GM12878 (cell line): ENCODE results near the gene CDCA3.

Source experiments
- IKZF1 ChIP-seq: fragments of 450-650 bp; conservative IDR thresholded peaks from 2 replicates; pipeline ENCODE4 v1.6.1; 2017; ENCODE audit warnings: antibody characterized with exemption, mild to moderate bottlenecking
- TF ChIP-seq, protein P1 (sequence below), 3 experiments: IDR thresholded peaks in 2 of 3; conservative IDR thresholded peaks in 1 of 3; 2 replicates each; pipeline ENCODE4 v1.5.1; 2011; ENCODE audit warnings: low read depth in 3 of 3, low read length in 3 of 3, mild to moderate bottlenecking in 3 of 3, control low read depth in 2 of 3, moderate library complexity in 2 of 3, inconsistent platforms in 1 of 3, mixed read lengths in 1 of 3; ENCODE audit not compliant: control insufficient read depth in 2 of 3, insufficient read depth in 1 of 3; ENCODE audit errors: extremely low read depth in 1 of 3
- TF ChIP-seq, protein P2 (sequence below): fragments of 450-650 bp; formaldehyde crosslinking; IDR thresholded peaks from 2 replicates; pipeline ENCODE4 v1.5.0; 2022; ENCODE audit warnings: mild to moderate bottlenecking, missing genetic modification characterization
- TF ChIP-seq, protein P3 (sequence below): IDR thresholded peaks from 2 replicates; pipeline ENCODE4 v1.6.1; 2011; ENCODE audit warnings: mild to moderate bottlenecking, low read depth, low read length, moderate library complexity; ENCODE audit not compliant: insufficient replicate concordance

DNA sequence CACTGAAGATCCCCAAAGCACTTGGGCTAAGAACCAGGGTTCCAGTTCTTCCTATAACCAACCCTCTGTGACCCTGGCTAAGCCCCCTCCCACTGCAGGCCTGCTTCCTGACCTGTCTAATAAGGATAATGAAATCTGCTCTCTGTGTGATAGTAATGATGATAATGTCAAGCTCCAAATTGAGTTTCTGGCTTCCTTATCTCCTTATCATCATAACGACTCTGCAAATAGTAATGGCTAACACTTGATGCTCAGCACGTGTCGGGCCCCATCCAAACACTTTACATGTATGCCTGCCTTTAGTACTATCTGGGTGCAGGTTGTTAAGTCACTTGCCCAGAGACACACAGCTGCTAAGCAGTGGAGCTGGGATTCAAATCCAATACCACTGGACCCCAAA lies 34.5 kb downstream of the CDCA3 start:
- no peak for TF ChIP-seq IKZF1
- TF ChIP-seq, protein P1, sequence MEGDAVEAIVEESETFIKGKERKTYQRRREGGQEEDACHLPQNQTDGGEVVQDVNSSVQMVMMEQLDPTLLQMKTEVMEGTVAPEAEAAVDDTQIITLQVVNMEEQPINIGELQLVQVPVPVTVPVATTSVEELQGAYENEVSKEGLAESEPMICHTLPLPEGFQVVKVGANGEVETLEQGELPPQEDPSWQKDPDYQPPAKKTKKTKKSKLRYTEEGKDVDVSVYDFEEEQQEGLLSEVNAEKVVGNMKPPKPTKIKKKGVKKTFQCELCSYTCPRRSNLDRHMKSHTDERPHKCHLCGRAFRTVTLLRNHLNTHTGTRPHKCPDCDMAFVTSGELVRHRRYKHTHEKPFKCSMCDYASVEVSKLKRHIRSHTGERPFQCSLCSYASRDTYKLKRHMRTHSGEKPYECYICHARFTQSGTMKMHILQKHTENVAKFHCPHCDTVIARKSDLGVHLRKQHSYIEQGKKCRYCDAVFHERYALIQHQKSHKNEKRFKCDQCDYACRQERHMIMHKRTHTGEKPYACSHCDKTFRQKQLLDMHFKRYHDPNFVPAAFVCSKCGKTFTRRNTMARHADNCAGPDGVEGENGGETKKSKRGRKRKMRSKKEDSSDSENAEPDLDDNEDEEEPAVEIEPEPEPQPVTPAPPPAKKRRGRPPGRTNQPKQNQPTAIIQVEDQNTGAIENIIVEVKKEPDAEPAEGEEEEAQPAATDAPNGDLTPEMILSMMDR (IDR thresholded peaks at IDR 0.05 in 2 of 3, conservative IDR thresholded peaks at IDR 0.05 in 1 of 3; ENCODE audit: control insufficient read depth in 2 of 3, extremely low read depth in 1 of 3, insufficient read depth in 1 of 3, low read depth in 3 of 3, low read length in 3 of 3): no peak
- TF ChIP-seq, protein P2, sequence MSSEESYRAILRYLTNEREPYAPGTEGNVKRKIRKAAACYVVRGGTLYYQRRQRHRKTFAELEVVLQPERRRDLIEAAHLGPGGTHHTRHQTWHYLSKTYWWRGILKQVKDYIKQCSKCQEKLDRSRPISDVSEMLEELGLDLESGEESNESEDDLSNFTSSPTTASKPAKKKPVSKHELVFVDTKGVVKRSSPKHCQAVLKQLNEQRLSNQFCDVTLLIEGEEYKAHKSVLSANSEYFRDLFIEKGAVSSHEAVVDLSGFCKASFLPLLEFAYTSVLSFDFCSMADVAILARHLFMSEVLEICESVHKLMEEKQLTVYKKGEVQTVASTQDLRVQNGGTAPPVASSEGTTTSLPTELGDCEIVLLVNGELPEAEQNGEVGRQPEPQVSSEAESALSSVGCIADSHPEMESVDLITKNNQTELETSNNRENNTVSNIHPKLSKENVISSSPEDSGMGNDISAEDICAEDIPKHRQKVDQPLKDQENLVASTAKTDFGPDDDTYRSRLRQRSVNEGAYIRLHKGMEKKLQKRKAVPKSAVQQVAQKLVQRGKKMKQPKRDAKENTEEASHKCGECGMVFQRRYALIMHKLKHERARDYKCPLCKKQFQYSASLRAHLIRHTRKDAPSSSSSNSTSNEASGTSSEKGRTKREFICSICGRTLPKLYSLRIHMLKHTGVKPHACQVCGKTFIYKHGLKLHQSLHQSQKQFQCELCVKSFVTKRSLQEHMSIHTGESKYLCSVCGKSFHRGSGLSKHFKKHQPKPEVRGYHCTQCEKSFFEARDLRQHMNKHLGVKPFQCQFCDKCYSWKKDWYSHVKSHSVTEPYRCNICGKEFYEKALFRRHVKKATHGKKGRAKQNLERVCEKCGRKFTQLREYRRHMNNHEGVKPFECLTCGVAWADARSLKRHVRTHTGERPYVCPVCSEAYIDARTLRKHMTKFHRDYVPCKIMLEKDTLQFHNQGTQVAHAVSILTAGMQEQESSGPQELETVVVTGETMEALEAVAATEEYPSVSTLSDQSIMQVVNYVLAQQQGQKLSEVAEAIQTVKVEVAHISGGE (CRISPR knock-in tag): no peak
- TF ChIP-seq, protein P3, sequence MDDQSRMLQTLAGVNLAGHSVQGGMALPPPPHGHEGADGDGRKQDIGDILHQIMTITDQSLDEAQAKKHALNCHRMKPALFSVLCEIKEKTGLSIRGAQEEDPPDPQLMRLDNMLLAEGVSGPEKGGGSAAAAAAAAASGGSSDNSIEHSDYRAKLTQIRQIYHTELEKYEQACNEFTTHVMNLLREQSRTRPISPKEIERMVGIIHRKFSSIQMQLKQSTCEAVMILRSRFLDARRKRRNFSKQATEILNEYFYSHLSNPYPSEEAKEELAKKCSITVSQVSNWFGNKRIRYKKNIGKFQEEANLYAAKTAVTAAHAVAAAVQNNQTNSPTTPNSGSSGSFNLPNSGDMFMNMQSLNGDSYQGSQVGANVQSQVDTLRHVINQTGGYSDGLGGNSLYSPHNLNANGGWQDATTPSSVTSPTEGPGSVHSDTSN: no peak
